ENCODE measurements around the gene FGF21.
A peak's percentile ranks its signal among the peaks of the same experiment; 100 is the strongest.
"Not testable (repeated sequence)": the region's sequence is repeated elsewhere in the genome, so short reads cannot be mapped to it uniquely, and the experiment has no call there.

FGF21 gene

GRCh38 chr19:48750771-48751504 lies 4.4 kb upstream of the FGF21 start:
- no peak for FAIRE-seq
- TF ChIP-seq POLR2A (IDR thresholded peaks at IDR 0.05; ENCODE audit: low read depth, low read length) = no peak
- DNase-seq (ENCODE audit: insufficient read length, low spot score) = no peak

GRCh38 chr19:48751845-48752495 lies 3.4 kb upstream of the FGF21 start:
- DNase-seq (ENCODE audit: insufficient read length, low spot score) (no peak), FAIRE-seq (no peak)
- no peak for TF ChIP-seq POLR2A (IDR thresholded peaks at IDR 0.05; ENCODE audit: low read depth, low read length)

GRCh38 chr19:48752496-48753365 lies 2.6 kb upstream of the FGF21 start, which contains the start of gene FUT1:
FUT1 (minus strand) TSS chr19:48752641; CDS start chr19:48751281, 1,360 bp downstream.
- TF ChIP-seq POLR2A (IDR thresholded peaks at IDR 0.05; ENCODE audit: low read depth, low read length) = no peak

GRCh38 chr19:48755787-48756186 lies 463 bp downstream of the FGF21 start:
- no peak for TF ChIP-seq POLR2A (IDR thresholded peaks at IDR 0.05; ENCODE audit: low read depth, low read length)
- no peak for DNase-seq (ENCODE audit: insufficient read length, low spot score)
- FAIRE-seq = no peak

More at GRCh38 chr19:48752496-48753365, 2.6 kb upstream of the FGF21 start, which contains the start of gene FUT1:
- DNase-seq (ENCODE audit: insufficient read length, low spot score) (peak; percentile 82), FAIRE-seq (no peak)

GRCh38 chr19:48756212-48756611 lies 888 bp downstream of the FGF21 start:
- DNase-seq (ENCODE audit: insufficient read length, low spot score) (no peak), FAIRE-seq (no peak)
- no peak for TF ChIP-seq POLR2A (IDR thresholded peaks at IDR 0.05; ENCODE audit: low read depth, low read length)

- no peak for TF ChIP-seq POLR2A (IDR thresholded peaks at IDR 0.05; ENCODE audit: low read depth, low read length)
- FAIRE-seq = no peak
Measured at GRCh38 chr19:48756686-48757085, 1.4 kb downstream of the FGF21 start.

GRCh38 chr19:48757089-48757675 lies 1.9 kb downstream of the FGF21 start:
- DNase-seq (ENCODE audit: insufficient read length, low spot score) (no peak), FAIRE-seq (no peak)
- TF ChIP-seq POLR2A (IDR thresholded peaks at IDR 0.05; ENCODE audit: low read depth, low read length) = no peak

More at GRCh38 chr19:48756686-48757085, 1.4 kb downstream of the FGF21 start:
- DNase-seq (ENCODE audit: insufficient read length, low spot score) = no peak

- FAIRE-seq (no peak), DNase-seq (ENCODE audit: insufficient read length, low spot score) (no peak)
- TF ChIP-seq POLR2A (IDR thresholded peaks at IDR 0.05; ENCODE audit: low read depth, low read length) = no peak
Measured at GRCh38 chr19:48757741-48758144, 2.4 kb downstream of the FGF21 start.

- no peak for TF ChIP-seq POLR2A (IDR thresholded peaks at IDR 0.05; ENCODE audit: low read depth, low read length)
- no peak for FAIRE-seq
- DNase-seq (ENCODE audit: insufficient read length, low spot score) = no peak
Measured at GRCh38 chr19:48760504-48761205, 5.3 kb downstream of the FGF21 start.

- FAIRE-seq; DNase-seq (ENCODE audit: insufficient read length, low spot score): not testable (repeated sequence)
Measured at GRCh38 chr19:48765816-48766215, 10.5 kb downstream of the FGF21 start.

- not testable (repeated sequence) for DNase-seq (ENCODE audit: insufficient read length, low spot score); FAIRE-seq
Measured at GRCh38 chr19:48768171-48768753, 12.9 kb downstream of the FGF21 start.

- TF ChIP-seq POLR2A (IDR thresholded peaks at IDR 0.05; ENCODE audit: low read depth, low read length) = no peak
- FAIRE-seq = no peak
- no peak for DNase-seq (ENCODE audit: insufficient read length, low spot score)
Measured at GRCh38 chr19:48768994-48769713, 13.8 kb downstream of the FGF21 start.
